Pancreas (tissue), 10 donors: ENCODE measurements around the gene LPCAT1. TPM values are rescaled to one million over a fixed set of nuclear protein-coding genes. Genes with fewer than 3 reads are reported as not detected.

Experiments used
- ATAC-seq, 4 donors: fragments of 200-7000 bp; cut with Tn5 transposase; one replicate each; pipeline versions ENCODE4 v1.8.0 to v1.9.1; 2020; ENCODE audit warnings: mild to moderate bottlenecking in 4 of 4, moderate library complexity in 4 of 4
- DNase-seq, 6 donors: peaks; one replicate each; pipeline ENCODE4 v3.0.0-alpha.2; 2020
- FAIRE-seq: peaks from 2 replicates; lab custom pipeline; 2012; peaks lifted over from hg19 to GRCh38; lab: Jason Lieb, UNC
- H3K27ac ChIP-seq, 4 donors: fragments of 200-600 bp; sonication (generic); 1 replicate in 3 of 4; 2 replicates in 1 of 4; pipeline versions ENCODE4 v1.5.0 to v1.8.0; 2020
- H3K27me3 ChIP-seq, 4 donors: fragments of 200-600 bp; one replicate each; pipeline ENCODE4 v1.8.0; 2021
- H3K36me3 ChIP-seq, 3 donors: fragments of 200-600 bp; sonication (generic) in 1 of 3; one replicate each; pipeline versions ENCODE4 v1.5.0 to v1.8.0; 2020 to 2021
- H3K4me1 ChIP-seq, 3 donors: fragments of 200-600 bp; one replicate each; pipeline ENCODE4 v1.8.0; 2021
- H3K4me3 ChIP-seq, 4 donors: fragments of 200-600 bp; sonication (generic) in 2 of 4; one replicate each; pipeline versions ENCODE4 v1.5.0 to v1.8.0; 2020 to 2021
- H3K9me3 ChIP-seq, 4 donors: fragments of 200-600 bp; one replicate each; pipeline ENCODE4 v1.8.0; 2021
- WGBS, 2 donors: extraction: QIAGEN DNeasy Blood & Tissue Kit; methylation state at CpG; one replicate each; pipeline ENCODE4 v1.1.7; 2013; 5-methylcytosine and 5-hydroxymethylcytosine counted together
- intact Hi-C, 3 donors: fragments of 100-400 bp; cut with DNase I; formaldehyde crosslinking; loops; one replicate each; pipeline versions ENCODE4 v1.11.1 to v1.14.2; 2022
- polyA plus RNA-seq, 2 donors: library from polyadenylated mRNA; stranded (reverse); fragments of 200-250 nt; gene quantifications; one replicate each; pipeline ENCODE4 v1.2.3, GENCODE V29; 2013
- total RNA-seq, 6 donors: library from RNA; stranded (reverse); fragmentation: NEBNext Ultra II Directional in 4 of 6; extraction: Animal tissue kit (Norgen Biotek cat#: 25700) in 4 of 6; gene quantifications; one replicate each; pipeline versions ENCODE4 v1.2.1 to v1.2.4, GENCODE V29; 2021 to 2023
- TF ChIP-seq, protein P1 (sequence below), 4 donors: fragments of 200-600 bp; sonication (generic) in 3 of 4; IDR thresholded peaks; one replicate each; pipeline versions ENCODE4 v1.5.0 to v1.8.0; 2021; ENCODE audit warnings: antibody characterized with exemption in 4 of 4
- donor health status: healthy with polysubstance abuse.
- donor health status: DM: no; HTN: no; CAD: no; lungs with moderate emphysema.
- donor health status: DM: no; HTN: no; CAD: no.
- donor health status: control.
- donor health status: control.
- donor health status: Bipolar disorder and iron deficiency.
- donor health status: DM: yes; HTN: yes; CAD: no.
- donor health status: DM: no; HTN: no; CAD: no.
- donor health status: DM: no; HTN: no; CAD: no.
- donor health status: DM: yes; HTN: yes; CAD: no.

LPCAT1 gene
- total and polyA plus RNA-seq, 8 donors, result 6.5 to 26.1 (median 13.8) TPM

DNA sequence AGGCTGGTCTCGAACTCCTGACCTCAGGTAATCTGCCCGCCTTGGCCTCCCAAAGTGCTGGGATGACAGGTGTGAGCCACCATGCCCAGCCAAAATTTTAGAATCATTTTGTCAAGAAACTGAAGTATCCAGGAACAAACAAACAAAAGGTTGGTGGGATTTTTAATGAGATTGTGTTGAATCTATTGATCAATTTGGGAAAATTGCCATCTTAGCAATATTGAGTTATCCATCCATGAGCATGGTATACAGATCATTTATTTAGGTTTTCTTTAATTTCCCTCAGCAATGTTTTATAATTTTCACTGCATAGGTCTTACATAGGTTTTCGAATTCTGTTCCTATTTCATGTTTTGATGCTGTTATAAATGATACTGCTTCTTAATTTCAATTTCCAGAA lies 5.7 kb upstream of the LPCAT1 start:
- no peak overlapping the region for H3K27ac ChIP-seq
- H3K36me3 ChIP-seq, result no peaks in the 10 kb centered on the region
- no peaks in the 10 kb centered on the region for H3K9me3 ChIP-seq
- intact Hi-C loops, result no loop called here
- ATAC-seq (no peak), FAIRE-seq (no peak), DNase-seq (no peak)
- TF ChIP-seq, protein P1, sequence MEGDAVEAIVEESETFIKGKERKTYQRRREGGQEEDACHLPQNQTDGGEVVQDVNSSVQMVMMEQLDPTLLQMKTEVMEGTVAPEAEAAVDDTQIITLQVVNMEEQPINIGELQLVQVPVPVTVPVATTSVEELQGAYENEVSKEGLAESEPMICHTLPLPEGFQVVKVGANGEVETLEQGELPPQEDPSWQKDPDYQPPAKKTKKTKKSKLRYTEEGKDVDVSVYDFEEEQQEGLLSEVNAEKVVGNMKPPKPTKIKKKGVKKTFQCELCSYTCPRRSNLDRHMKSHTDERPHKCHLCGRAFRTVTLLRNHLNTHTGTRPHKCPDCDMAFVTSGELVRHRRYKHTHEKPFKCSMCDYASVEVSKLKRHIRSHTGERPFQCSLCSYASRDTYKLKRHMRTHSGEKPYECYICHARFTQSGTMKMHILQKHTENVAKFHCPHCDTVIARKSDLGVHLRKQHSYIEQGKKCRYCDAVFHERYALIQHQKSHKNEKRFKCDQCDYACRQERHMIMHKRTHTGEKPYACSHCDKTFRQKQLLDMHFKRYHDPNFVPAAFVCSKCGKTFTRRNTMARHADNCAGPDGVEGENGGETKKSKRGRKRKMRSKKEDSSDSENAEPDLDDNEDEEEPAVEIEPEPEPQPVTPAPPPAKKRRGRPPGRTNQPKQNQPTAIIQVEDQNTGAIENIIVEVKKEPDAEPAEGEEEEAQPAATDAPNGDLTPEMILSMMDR (IDR thresholded peaks at IDR 0.05), result no peak
- H3K27me3 ChIP-seq, result no peaks in the 10 kb centered on the region
- H3K4me3 ChIP-seq, result no peak overlapping the region
- no peaks in the 10 kb centered on the region for H3K4me1 ChIP-seq
- 86 to 89% methylated on average over 3 of the region's 3 CpGs for WGBS, 2 donors

GRCh38 chr5:1527533-1528205 lies 3.9 kb upstream of the LPCAT1 start:
- WGBS, 2 donors, result 70% methylated on average over 12 of the region's 12 CpGs
- ATAC-seq, result no peak
- Histone ChIP-seq H3K27me3 (no peaks in the 10 kb centered on the region), H3K4me1 (no peaks in the 10 kb centered on the region), H3K36me3 (no peaks in the 10 kb centered on the region), H3K27ac (no peak overlapping the region), H3K9me3 (no peaks in the 10 kb centered on the region), H3K4me3 (no peak overlapping the region)
- TF ChIP-seq, protein P1 (IDR thresholded peaks at IDR 0.05), result no peak
- no peak for FAIRE-seq
- intact Hi-C loops, result no loop called here
- DNase-seq, result peak in 2 of 6 donors; percentile 1 to 6

DNA sequence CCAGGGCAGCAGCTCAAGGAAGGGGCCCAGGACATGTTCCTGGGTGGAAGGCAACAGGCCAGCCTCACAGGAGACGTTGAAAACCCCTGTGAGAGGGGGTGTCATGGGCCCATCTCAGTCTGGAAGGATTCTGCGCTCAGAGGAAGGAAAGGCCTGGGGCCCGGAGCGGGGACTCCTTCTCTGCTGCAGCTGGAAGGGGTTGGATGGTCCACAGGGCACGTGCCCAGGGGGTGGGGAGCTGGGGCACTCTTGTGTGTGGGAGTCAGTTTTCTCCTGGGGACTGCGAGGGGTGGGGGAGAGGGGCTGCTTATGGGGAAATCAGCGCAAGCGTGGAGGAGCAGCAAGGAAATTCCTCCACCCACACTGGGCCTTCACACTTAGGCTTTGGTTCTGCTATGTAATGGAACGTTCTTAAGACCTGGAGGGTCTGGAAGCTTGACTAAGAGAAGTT lies 2.9 kb upstream of the LPCAT1 start:
- Histone ChIP-seq H3K27ac (no peak overlapping the region), H3K36me3 (no peaks in the 10 kb centered on the region), H3K27me3 (no peaks in the 10 kb centered on the region), H3K9me3 (no peaks in the 10 kb centered on the region), H3K4me3 (no peak overlapping the region), H3K4me1 (no peaks in the 10 kb centered on the region)
- no peak for FAIRE-seq
- WGBS, 2 donors, result 78 to 85% methylated on average over 8 to 9 of the region's 9 CpGs
- ATAC-seq, result no peak
- DNase-seq, result peak in 3 of 6 donors; percentile 3 to 42 (median 11)
- TF ChIP-seq, protein P1 (IDR thresholded peaks at IDR 0.05), result no peak
- intact Hi-C loops, result no loop called here

GRCh38 chr5:1526190-1526631 lies 2.5 kb upstream of the LPCAT1 start:
- no peaks in the 10 kb centered on the region for H3K27me3 ChIP-seq
- H3K4me3 ChIP-seq, result no peak overlapping the region
- 90 to 93% methylated on average over 7 of the region's 7 CpGs for WGBS, 2 donors
- TF ChIP-seq, protein P1 (IDR thresholded peaks at IDR 0.05), result no peak
- intact Hi-C loops, result no loop called here
- no peak for FAIRE-seq
- ATAC-seq, result no peak
- H3K36me3 ChIP-seq, result no peaks in the 10 kb centered on the region
- peak in 4 of 6 donors; percentile 5 to 67 (median 33) for DNase-seq
- no peak overlapping the region for H3K27ac ChIP-seq
- H3K4me1 ChIP-seq, result no peaks in the 10 kb centered on the region
- H3K9me3 ChIP-seq, result no peaks in the 10 kb centered on the region

- TF ChIP-seq, protein P1 (IDR thresholded peaks at IDR 0.05), result no peak
- no peak for FAIRE-seq
- no peaks in the 10 kb centered on the region for H3K9me3 ChIP-seq
- WGBS, 2 donors, result 82 to 88% methylated on average over 8 of the region's 8 CpGs
- no peaks in the 10 kb centered on the region for H3K4me1 ChIP-seq
- no peak overlapping the region for H3K27ac ChIP-seq
- peak in 3 of 6 donors; percentile 6 to 46 (median 10) for DNase-seq
- no peak overlapping the region for H3K4me3 ChIP-seq
- no peaks in the 10 kb centered on the region for H3K36me3 ChIP-seq
- H3K27me3 ChIP-seq, result no peaks in the 10 kb centered on the region
- ATAC-seq, result no peak
- intact Hi-C loops, result no loop called here
These were observed 1.9 kb upstream of the LPCAT1 start for GRCh38 chr5:1525624-1526189.
